LNCaP clone FGC (cell line): ENCODE measurements around the gene MRTFB.

Source experiments
- DNase-seq: peaks from one replicate; pipeline ENCODE4 v3.0.0-alpha.2; 2011; ENCODE audit warnings: low read depth
- H3K4me3 ChIP-seq: 2 replicates; pipeline ENCODE4 v1.5.1; 2011; ENCODE audit warnings: mild to moderate bottlenecking, low read depth, low read length, control low read depth
- CTCF ChIP-seq: IDR thresholded peaks from 2 replicates; pipeline ENCODE4 v1.5.1; 2012; ENCODE audit warnings: mild to moderate bottlenecking; ENCODE audit not compliant: control insufficient read depth, insufficient read depth; ENCODE audit errors: extremely low read depth

MRTFB gene

GRCh38 chr16:14306485-14307058 is 235.5 kb downstream of the MRTFB start:
- no peak for DNase-seq
- no peak overlapping the region for H3K4me3 ChIP-seq
- TF ChIP-seq CTCF, result no peak

- no peak overlapping the region for H3K4me3 ChIP-seq
- no peak for TF ChIP-seq CTCF
- no peak for DNase-seq
Measured at GRCh38 chr16:14307059-14307526, 236.0 kb downstream of the MRTFB start.

- no peak overlapping the region for H3K4me3 ChIP-seq
- no peak for TF ChIP-seq CTCF
- no peak for DNase-seq
Measured at GRCh38 chr16:14307527-14308367, 236.6 kb downstream of the MRTFB start.

GRCh38 chr16:14308368-14308723 is 237.2 kb downstream of the MRTFB start:
- DNase-seq, result no peak
- H3K4me3 ChIP-seq, result no peak overlapping the region
- TF ChIP-seq CTCF, result no peak

- 0 out of 2 replicates have a peak overlapping the region, but pooled peaks have one; percentile 0 for H3K4me3 ChIP-seq
- DNase-seq, result peak; percentile 59
- peak; percentile 11; the same call in 1 of the 2 replicates for TF ChIP-seq CTCF
Measured at GRCh38 chr16:14309001-14309886, 238.1 kb downstream of the MRTFB start.

GRCh38 chr16:14309906-14310305 is 238.8 kb downstream of the MRTFB start:
- no peak overlapping the region for H3K4me3 ChIP-seq

More at GRCh38 chr16:14309906-14310305, 238.8 kb downstream of the MRTFB start:
- no peak for DNase-seq
- no peak for TF ChIP-seq CTCF
